ENCODE measurements around the gene CNST. TPM values are rescaled to one million over a fixed set of nuclear protein-coding genes. Genes with fewer than 3 reads are reported as not detected.
"Not testable (repeated sequence)": the region's sequence is repeated elsewhere in the genome, so short reads cannot be mapped to it uniquely, and the experiment has no call there.

CNST gene
- total RNA-seq, 1 experiment from 2014 or later, result 10.2 TPM

DNA sequence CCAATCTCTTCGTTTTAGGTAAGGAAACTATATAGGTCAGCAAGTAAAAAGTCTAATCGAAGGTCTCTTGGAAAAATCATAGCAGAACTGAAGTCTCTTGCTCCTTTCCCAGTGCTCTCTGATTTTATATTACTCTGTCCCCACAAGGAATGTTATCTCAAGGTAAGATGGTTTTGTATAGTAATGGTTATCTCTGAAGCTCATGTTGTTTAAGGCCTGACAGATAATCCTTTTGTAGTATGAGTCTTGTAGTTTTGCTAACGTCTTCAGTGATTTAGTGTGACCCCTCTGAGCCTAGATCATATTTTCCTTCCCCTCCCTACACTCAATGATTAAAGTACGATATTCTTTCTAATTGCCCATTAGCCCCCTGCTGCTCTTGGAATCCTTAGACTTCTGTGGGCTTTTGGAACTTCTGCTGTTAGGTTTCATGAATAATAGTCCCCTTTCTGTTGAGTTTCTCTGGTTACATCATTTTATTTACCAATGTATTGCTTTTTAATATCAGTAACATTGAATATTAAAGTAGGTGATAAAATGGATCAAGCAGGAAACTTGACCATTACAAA, 52.1 kb downstream of the CNST start:
- no peak for DNase-seq (ENCODE audit: low spot score)

DNA sequence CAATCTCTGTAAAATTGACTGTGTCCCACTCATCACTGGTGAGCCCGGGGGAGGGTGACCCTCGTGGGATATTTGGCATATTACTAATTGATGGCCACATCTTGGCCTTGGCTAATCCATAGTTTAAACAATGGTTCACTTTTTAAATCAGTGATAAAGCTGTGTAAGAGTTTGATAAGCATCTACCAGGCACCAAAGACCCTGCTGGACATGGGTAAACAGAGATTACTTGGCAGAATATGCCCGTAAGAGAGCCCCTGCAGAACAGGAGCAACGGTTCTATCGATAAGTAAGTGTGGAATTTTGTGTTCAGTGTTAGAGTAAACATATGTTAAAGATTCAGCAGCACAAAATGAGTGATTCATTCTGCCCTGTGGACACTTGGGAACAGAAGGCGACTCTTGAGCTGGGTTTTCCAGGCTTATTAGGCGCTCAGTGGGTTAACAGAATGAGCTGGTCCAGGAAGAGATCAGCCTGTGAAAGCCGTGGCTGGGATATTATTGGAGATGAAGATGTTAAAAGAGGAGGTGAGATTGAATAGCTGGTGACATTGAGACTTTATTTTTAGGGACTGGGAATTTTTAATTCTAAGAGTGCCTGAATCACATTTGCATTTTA, 55.9 kb downstream of the CNST start:
- no peak for DNase-seq (ENCODE audit: low spot score)

DNA sequence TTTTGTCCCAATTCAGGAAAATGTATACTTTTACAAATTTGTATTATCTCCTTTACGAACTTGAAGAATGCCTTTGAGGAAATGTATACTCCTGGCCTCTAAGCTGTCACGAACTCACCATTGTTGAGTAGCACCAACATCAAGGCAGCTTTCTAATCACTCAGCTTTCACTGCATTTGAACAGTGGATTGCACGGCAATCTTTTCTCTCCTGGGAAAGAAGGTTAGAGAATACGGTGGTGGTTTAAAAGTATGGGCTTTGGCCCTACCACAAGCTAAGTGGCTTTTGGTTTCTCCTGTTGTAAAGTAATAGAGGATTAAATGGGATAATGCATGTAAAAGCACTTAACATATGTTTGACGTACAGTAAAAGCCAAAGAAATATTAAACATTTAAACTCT, 57.8 kb downstream of the CNST start:
- no peak for DNase-seq (ENCODE audit: low spot score)

DNA sequence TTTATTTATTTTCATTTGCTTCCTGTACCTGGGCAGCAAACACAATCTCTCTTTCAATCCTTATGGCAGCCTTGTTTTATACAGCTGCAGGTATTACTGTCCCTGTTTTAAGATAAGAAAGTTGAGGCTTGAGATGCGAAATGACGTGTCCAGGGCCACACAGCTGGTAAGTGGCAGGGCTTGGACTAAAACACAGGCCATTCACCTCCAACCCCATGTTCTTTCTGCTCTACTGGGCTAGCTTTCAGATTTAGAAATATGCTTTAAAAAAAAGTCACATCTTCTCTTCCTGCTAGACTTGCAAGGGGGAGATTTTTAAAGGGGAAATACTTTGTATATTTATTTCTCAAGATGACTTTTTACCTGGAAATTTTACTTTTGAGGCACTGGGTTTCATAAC, 62.8 kb downstream of the CNST start:
- DNase-seq (ENCODE audit: low spot score), result no peak

DNA sequence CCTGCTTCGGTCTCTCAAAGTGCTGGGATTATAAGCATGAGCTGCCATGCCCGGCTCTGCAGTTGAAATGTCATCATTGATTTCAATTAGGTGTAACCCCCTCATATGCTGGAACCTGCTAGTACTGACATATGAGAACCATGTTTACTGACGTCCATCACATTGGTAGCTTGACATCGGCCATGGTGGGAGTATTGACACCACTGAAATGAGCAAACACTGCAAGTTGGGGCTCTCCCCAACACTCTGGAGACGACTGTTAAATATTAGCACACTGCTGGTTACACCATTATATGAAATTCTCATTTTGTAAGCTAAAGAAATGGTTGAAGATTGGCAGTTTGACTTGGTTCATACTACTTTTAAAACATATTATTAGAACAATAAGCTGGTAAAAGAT, 63.7 kb downstream of the CNST start:
- no peak for DNase-seq (ENCODE audit: low spot score)

DNA sequence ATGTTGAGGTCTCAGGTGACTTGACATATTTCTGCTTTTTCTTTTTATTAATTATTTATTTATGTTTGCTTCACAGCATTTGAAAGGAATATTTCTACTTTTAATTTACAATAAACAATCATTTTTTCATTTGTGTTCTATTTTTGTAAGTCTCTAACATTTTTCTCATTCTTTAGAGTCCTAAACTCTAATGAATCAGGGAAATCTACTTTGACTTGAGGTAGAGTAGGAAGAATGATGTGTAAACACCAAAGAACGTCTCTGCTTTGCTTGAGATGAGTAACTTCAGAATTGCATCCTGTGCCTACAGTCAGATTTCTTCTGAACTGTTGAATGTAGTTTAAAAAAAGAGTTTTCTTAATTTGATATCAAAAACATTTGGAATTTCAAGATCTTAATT, 65.2 kb downstream of the CNST start:
- no peak for DNase-seq (ENCODE audit: low spot score)

DNA sequence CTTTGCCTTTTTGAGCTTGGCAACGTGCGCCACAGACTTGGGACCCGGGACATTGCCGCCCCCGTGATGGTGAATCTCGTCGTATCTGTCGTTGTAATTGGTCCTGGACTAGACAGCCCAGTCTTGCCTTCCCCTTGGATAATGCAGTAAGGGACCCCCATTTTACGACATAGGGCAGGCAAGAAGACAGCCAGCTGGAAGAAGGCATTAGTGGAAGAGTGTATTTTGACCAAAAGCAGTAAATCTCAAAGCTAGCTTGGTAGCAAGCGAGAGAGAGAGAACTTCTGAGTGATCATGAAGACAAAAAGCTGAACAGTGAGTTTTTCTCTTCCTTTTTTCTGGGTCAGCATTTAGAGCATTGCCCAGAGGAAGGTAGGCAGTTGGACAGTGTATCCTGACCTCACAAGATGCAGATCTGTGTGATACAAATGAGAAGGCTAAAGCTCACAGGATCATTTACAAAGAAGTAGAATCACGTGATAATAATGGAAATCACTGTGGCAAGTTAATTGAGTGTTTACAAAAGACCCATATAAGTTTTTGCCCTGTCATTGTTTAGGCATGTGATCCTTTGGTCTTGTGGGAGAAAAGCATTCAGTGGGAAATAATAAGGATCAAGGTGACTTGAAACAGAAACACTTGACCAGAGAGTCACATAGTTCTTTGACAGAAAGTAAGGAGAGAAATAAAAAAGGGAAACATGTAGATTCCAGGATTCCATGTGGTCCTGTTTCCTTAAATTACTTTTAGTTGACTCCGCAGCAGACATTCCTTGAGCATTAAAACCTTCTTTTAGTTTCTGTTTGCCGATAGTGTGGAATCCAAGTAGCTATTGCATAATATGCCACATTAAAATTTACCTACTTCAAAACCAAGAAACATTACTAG, 66.3 kb downstream of the CNST start:
- peak; percentile 94 for DNase-seq (ENCODE audit: low spot score)

DNA sequence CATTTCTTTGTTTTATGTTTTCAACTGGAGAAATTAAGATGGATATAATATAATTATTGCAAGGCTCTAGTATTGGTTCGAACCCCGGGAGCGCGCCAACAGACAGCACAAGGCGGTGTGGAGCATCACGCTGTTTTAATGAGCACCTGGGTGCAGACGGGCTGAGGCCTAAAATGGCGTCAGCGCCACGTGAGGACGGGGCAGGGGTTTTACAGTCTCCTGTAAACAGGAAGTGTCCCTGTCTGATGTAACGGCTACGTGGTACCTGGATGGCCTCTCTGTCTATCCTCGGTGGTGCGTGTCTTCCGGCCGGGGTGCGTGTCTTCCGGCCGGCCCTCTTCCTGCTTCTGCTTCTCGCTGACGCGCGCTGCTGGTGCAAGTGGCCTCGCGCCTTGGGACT, 68.4 kb downstream of the CNST start:
- not testable (repeated sequence) for DNase-seq (ENCODE audit: low spot score)

DNA sequence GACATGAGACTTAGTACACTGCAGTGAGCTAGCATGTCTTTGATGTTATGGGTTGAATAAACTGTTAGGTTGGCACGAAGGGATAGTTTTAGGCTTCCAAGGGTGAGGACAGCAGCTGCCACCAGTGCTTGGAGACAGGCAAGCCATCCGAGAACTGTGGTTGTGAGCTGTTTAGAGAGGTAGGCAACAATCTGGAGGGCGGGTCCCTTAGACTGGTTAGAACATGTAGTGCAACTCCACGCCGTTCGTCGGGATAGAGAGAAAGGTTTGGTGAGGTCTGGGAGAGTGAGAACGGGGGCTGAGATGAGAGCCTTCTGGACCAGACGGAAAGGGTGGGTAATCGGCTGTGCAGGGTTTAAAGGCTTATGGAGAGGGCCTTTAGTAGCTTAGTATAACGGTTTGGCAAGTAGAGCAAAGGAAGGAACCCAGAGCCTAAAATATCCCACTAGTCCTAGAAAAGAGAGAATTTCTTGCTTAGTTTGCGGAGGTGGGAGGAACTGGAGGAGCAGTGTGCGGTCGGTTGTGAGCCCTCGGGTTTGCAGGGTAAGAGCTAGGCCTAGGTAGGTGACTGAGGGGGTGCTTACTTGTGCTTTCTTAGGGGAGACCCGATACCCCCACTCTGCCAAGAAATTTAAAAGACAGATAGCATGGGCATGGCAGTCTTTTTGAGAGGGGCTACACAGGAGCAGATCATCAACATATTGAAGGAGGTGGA, 72.8 kb downstream of the CNST start:
- no peak for DNase-seq (ENCODE audit: low spot score)

DNA sequence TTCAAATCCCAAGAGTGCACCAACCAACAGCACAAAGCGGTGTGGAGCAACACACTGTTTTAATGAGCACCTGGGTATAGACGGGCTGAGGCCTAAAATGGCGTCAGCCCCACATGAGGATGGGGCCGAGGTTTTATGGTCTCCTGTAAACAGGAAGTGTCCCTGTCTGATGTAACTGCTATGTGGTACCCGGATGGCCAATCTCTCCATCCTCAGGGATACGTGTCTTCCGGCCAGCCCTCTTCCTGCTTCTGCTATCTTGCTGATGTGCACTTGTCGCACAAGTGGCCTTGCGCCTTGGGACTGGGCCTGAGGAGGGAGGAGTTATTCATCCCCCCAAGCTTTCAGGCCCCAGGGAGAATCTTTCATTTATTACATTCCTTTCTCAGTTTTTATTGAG, 73.5 kb downstream of the CNST start:
- DNase-seq (ENCODE audit: low spot score), result no peak

DNA sequence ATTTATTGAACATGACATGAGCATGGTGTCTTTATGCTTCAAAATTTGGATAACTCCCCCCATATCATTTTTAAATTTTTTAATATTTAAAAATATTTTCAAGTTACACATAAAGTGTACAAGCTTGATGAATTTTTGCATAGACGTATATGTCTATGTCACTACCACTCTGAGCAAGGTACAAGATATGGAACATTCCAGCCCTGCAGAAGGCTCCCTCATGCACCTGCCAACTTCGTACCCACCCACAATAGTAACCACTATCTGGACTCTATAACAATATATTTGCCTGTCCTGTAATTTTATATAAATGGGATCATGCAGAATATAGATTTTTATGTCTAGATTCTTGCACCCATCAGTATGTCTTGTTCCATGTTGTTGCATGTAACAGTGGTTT, 74.5 kb downstream of the CNST start:
- DNase-seq (ENCODE audit: low spot score), result no peak

DNA sequence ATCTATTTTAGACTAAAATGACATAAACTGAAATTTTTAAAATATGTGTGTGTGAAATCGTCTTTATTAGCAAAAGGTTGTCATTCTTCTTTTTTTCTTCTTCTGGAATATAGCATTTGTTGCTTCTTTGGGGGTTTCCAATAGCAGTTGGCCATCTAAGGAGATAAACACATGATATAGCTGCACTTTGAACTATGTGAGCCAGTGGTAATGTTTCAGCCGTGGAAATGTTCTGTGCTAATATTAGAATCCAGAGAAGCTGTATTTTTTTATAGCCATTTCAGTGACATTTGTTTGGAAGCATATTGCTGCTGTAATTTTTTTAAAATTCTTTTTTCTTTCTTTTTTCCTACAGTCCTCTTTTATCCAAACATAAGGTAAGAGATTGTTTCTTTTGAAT, 75.1 kb downstream of the CNST start:
- no peak for DNase-seq (ENCODE audit: low spot score)

DNA sequence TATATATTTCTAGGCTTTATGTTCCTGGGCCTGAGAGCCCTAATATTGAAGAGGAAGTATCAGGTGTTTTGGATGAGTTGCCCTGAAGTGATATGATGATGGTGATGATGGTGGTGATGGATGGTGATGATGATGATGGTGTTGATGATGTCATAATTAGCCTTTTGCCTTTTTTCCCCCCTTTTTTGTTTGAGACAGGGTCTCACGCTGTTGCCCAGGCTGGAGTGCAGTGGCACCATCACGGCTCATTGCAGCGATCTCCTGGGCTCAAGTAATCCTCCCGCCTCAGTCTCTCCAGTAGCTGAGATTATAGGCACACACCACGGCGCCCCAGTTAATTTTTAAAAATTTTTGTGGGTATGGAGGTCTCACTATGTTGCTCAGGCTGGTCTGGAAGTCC, 76.5 kb downstream of the CNST start:
- DNase-seq (ENCODE audit: low spot score), result no peak

DNA sequence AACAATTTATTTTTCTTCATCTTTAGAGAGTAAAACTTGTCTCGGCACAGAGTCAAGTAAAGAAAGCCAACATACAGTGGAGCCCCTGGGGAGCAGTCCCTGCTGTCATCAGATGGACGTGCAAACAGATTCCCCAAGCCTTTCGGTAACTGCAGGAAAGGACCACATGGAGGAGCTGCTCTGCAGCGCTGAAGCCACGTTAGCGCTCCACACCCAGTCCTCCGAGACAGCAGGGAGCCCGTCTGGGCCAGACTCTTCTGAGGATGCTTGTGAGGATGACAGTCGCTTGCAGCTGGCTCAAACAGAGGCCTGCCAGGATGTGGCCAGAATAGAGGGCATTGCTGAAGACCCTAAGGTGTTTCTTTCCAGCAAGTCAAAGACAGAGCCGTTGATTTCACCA, 80.9 kb downstream of the CNST start:
- no peak for DNase-seq (ENCODE audit: low spot score)

DNA sequence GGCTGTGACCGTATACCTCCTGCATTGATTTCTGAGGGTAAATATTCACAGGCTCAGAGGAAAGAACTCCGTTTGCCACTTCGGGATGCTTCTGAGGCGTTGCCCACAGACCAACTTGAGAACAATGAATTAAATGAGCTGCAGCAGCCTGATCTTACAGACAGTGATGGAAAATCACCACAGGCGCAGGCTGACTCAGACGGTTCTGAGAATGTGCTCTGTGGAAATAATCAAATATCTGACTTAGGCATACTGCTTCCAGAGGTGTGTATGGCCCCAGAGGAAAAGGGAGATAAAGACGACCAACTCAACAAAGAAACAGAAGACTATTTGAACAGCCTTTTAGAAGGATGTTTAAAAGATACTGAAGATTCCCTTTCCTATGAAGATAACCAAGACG, 81.3 kb downstream of the CNST start:
- no peak for DNase-seq (ENCODE audit: low spot score)

DNA sequence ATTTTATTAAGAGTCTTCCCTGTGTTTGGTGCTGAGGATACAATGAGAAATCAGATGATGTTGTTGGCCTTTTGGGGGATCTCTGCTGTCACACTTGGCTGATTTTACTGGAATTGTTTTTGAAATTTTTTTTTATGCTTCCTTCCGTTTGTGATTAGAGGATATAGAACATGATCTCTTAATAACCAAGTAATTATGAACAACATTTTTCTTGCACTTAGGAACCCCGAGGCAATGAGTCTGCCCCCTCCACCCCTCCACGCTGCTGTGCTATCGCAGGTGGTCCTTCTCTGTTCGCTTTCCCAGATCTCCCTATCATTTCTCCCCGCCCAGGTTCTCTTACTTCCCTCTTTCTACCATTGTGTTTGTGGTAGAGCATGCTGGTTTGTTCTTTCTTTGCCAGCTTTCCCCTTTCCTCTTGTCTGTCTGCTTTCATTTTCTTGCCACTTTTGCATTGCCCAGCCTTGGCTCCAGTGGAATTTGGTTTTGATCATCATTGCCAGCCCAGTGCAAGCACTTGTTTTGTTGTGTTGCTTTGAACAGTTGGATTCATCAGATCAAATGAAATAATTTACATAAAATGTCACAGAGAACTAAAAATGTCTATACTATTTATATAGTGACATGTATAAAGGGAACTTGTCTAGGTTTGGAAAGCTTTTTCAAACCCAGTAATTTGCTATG, 84.9 kb downstream of the CNST start:
- no peak for DNase-seq (ENCODE audit: low spot score)

DNA sequence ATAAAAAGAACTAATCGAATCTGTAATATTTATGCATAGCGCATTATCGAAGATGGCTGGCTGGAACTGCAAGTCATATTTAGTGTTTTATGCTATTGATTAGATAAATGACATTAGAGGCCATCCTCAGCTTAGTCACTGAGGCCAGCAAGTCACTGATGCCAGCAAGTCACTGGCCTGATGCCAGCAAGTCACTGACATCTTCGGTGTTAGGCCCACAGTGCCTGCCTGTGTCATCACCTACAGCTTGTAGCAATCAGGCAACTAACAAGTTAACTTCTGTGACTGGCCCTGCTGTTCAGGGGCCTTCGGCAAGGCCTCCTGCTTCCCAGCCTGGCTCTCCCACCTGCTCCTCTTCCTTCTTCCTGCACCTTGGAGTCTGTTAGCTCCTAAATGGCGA, 92.3 kb downstream of the CNST start:
- DNase-seq (ENCODE audit: low spot score), result no peak

DNA sequence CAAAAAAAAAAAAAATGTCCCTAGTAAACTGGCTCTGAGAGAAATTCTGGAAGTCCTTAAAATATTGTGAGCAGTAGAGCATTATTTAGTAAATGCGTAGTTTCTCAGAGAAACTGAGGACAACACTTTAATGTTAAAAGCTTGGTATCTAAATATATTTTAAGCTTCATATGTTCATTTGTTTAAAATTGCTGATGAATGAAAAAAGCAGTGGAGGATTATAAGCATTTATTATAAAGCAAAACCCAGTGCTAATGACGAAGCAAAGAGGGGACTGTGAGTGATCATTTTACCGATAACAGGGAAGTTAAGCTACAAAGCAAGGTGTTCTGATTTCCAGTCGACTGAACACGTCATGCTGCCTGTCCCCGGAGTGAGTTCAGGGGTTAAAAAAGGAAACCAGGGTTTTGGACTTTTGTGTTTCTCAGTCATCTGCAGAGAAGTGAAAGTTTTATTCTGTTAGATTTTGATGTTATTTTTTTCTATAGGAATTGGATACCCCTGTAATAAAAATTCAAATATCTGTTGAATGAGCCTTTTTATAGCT, 93.4 kb downstream of the CNST start:
- no peak for DNase-seq (ENCODE audit: low spot score)

DNA sequence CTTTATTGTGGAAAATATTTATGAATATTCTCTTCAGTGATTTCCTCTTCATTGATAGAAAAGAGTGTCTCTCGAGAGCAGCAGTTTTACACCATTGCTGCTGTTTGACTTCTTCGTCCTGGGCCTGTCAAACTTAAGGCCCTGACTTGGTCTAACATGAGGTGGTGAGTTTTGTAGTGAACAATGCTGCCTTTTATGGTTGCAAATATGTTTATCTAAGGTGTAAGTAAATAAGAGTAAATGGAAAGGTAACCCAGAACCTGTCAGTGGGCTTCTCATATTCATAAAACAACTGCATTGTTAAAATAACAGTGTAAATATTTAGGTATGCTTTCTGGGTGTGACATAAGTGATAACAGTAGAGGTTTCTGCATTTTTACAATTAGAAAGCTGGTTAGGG, 95.2 kb downstream of the CNST start:
- DNase-seq (ENCODE audit: low spot score), result no peak

DNA sequence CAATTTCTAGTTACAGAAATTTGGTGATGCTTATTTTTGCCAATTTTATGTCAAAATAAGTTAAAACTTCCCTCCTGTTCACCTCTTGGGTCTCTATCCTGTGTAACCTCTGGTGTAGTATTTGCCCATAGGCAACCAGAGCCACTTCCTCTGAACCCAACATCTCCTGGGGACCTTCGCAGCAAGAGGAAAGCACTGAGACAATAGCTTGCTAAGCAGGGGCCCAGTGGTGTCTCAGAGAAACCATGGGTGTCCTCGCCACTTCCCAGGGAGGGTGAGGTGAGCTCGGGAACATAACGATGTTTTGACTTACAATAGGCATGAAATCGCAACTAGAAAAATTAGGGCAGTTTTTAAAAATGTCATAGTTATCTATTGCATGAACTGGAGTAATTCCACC, 101.5 kb downstream of the CNST start:
- DNase-seq (ENCODE audit: low spot score), result no peak

DNA sequence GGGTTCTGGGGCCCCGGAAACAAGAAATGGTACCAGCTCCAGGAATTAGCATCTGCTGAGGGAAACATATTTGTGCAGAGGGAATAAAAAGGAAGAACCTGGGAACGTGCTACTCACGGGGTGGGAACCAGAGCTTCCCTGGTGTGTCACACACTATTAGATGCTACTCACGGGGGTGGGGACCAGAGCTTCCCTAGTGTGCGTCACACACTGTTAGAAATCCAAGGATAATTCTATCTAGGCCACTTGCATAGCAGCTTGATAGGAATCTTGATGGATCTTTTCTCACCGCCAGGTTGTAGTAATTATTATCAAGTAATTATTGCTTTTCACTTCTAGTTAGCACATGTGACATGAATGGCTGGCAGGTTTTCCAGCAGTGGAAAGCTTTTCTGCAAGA, 103.4 kb downstream of the CNST start:
- DNase-seq (ENCODE audit: low spot score), result no peak

DNA sequence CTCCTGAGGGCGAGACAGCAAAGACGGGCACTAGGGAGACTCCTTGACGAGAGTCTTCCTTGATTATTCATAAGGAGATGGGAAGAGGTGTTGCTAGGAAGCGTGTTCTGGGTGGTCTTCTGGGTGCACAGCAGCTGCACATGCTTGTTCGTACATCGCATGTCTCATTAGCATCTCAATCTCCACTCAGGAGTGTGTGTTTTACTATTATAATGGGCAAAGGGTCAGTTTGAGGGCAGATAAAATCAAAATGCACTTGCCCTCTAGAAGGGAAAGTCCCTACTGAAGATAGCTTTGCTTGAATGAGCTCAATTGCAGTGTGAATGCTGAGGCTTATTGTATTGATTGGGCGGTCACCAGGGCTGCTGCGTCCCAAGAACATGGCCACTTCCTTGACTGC, 107.8 kb downstream of the CNST start:
- DNase-seq (ENCODE audit: low spot score), result no peak

Data from H4 (cell line).